Mucosa of stomach (tissue), 1 donor: Measurements from ENCODE around the gene BEAN1.
"Not testable (repeated sequence)": the region's sequence is repeated elsewhere in the genome, so short reads cannot be mapped to it uniquely, and the experiment has no call there.

ENCODE experiments used
- H3K27me3 ChIP-seq: one replicate; pipeline ENCODE4 v1.7.0; 2013; ENCODE audit warnings: mild to moderate bottlenecking, low read length; ENCODE audit not compliant: control insufficient read depth, insufficient read depth
- H3K36me3 ChIP-seq: one replicate; pipeline ENCODE4 v1.7.0; 2013; ENCODE audit warnings: low read length; ENCODE audit not compliant: control insufficient read depth, insufficient read depth
- H3K4me1 ChIP-seq: one replicate; pipeline ENCODE4 v1.7.0; 2013; ENCODE audit warnings: mild to moderate bottlenecking, low read length; ENCODE audit not compliant: control insufficient read depth, insufficient read depth
- H3K4me3 ChIP-seq: one replicate; pipeline ENCODE4 v1.7.0; 2013; ENCODE audit warnings: low read length
- H3K9ac ChIP-seq: one replicate; pipeline ENCODE4 v1.7.0; 2013; ENCODE audit warnings: mild to moderate bottlenecking, low read length, moderate library complexity
- H3K9me3 ChIP-seq: one replicate; pipeline ENCODE4 v1.7.0; 2013; ENCODE audit warnings: mild to moderate bottlenecking, low read length, moderate library complexity; ENCODE audit not compliant: control insufficient read depth
- donor health status: Pancreatic carcinoma.

The BEAN1 gene

GRCh38 chr16:66458292-66458691 lies 31.2 kb downstream of the BEAN1 start:
- H3K4me1 ChIP-seq: no peaks in the 10 kb centered on the region
- no peak overlapping the region for H3K4me3 ChIP-seq
- H3K9ac ChIP-seq: no peak overlapping the region
- H3K9me3 ChIP-seq: no peaks in the 10 kb centered on the region
- no peaks in the 10 kb centered on the region for H3K36me3 ChIP-seq
- peaks cover 6% of the 10 kb centered on the region for H3K27me3 ChIP-seq

GRCh38 chr16:66458853-66459252 lies 31.8 kb downstream of the BEAN1 start:
- Histone ChIP-seq H3K9me3 (no peaks in the 10 kb centered on the region), H3K4me3 (no peak overlapping the region), H3K36me3 (no peaks in the 10 kb centered on the region), H3K4me1 (no peaks in the 10 kb centered on the region), H3K9ac (no peak overlapping the region), H3K27me3 (peaks cover 6% of the 10 kb centered on the region)

GRCh38 chr16:66459878-66460277 lies 32.8 kb downstream of the BEAN1 start:
- Histone ChIP-seq H3K9ac (no peak overlapping the region), H3K27me3 (peaks cover 6% of the 10 kb centered on the region), H3K36me3 (no peaks in the 10 kb centered on the region), H3K4me1 (no peaks in the 10 kb centered on the region), H3K9me3 (no peaks in the 10 kb centered on the region), H3K4me3 (no peak overlapping the region)

GRCh38 chr16:66460703-66461102 lies 33.6 kb downstream of the BEAN1 start:
- Histone ChIP-seq H3K4me1 (no peaks in the 10 kb centered on the region), H3K9me3 (no peaks in the 10 kb centered on the region), H3K27me3 (peaks cover 6% of the 10 kb centered on the region), H3K4me3 (no peak overlapping the region), H3K9ac (no peak overlapping the region), H3K36me3 (no peaks in the 10 kb centered on the region)

GRCh38 chr16:66462912-66463311 lies 35.8 kb downstream of the BEAN1 start:
- Histone ChIP-seq H3K27me3 (peaks cover 6% of the 10 kb centered on the region), H3K9me3 (no peaks in the 10 kb centered on the region), H3K9ac (no peak overlapping the region), H3K4me1 (no peaks in the 10 kb centered on the region), H3K4me3 (no peak overlapping the region), H3K36me3 (no peaks in the 10 kb centered on the region)

- H3K4me3 ChIP-seq, H3K9ac ChIP-seq, H3K9me3 ChIP-seq, H3K4me1 ChIP-seq, H3K27me3 ChIP-seq, H3K36me3 ChIP-seq: not testable (repeated sequence)
Measured at GRCh38 chr16:66465946-66466345, 38.9 kb downstream of the BEAN1 start.

GRCh38 chr16:66466636-66467035 lies 39.5 kb downstream of the BEAN1 start:
- H3K4me3 ChIP-seq, H3K36me3 ChIP-seq, H3K9me3 ChIP-seq, H3K27me3 ChIP-seq, H3K9ac ChIP-seq, H3K4me1 ChIP-seq: not testable (repeated sequence)

- Histone ChIP-seq H3K9me3 (no peaks in the 10 kb centered on the region), H3K4me3 (no peak overlapping the region), H3K4me1 (no peaks in the 10 kb centered on the region), H3K27me3 (no peaks in the 10 kb centered on the region), H3K9ac (no peak overlapping the region), H3K36me3 (no peaks in the 10 kb centered on the region)
Measured at GRCh38 chr16:66467611-66468010, 40.5 kb downstream of the BEAN1 start.

- Histone ChIP-seq H3K4me1 (no peaks in the 10 kb centered on the region), H3K27me3 (no peaks in the 10 kb centered on the region), H3K9me3 (no peaks in the 10 kb centered on the region), H3K36me3 (no peaks in the 10 kb centered on the region), H3K4me3 (no peak overlapping the region), H3K9ac (no peak overlapping the region)
Measured at GRCh38 chr16:66468321-66468965, 41.3 kb downstream of the BEAN1 start.

GRCh38 chr16:66469291-66469946 lies 42.3 kb downstream of the BEAN1 start:
- H3K4me1 ChIP-seq: no peaks in the 10 kb centered on the region
- H3K9ac ChIP-seq: no peak overlapping the region
- no peak overlapping the region for H3K4me3 ChIP-seq
- H3K27me3 ChIP-seq: no peaks in the 10 kb centered on the region
- H3K36me3 ChIP-seq: no peaks in the 10 kb centered on the region
- no peaks in the 10 kb centered on the region for H3K9me3 ChIP-seq

GRCh38 chr16:66469947-66470546 lies 43.0 kb downstream of the BEAN1 start:
- H3K4me1 ChIP-seq: peaks cover 4% of the 10 kb centered on the region
- H3K27me3 ChIP-seq: peaks cover 4% of the 10 kb centered on the region
- H3K9me3 ChIP-seq: no peaks in the 10 kb centered on the region
- H3K9ac ChIP-seq: no peak overlapping the region
- H3K4me3 ChIP-seq: no peak overlapping the region
- no peaks in the 10 kb centered on the region for H3K36me3 ChIP-seq

- peaks cover 9% of the 10 kb centered on the region for H3K27me3 ChIP-seq
- H3K36me3 ChIP-seq: no peaks in the 10 kb centered on the region
- H3K4me1 ChIP-seq: peaks cover 4% of the 10 kb centered on the region
- H3K9ac ChIP-seq: no peak overlapping the region
- no peak overlapping the region for H3K4me3 ChIP-seq
- H3K9me3 ChIP-seq: no peaks in the 10 kb centered on the region
Measured at GRCh38 chr16:66470556-66470955, 43.5 kb downstream of the BEAN1 start.
